Measurements from ENCODE around the gene DHX16.

The DHX16 gene

DNA sequence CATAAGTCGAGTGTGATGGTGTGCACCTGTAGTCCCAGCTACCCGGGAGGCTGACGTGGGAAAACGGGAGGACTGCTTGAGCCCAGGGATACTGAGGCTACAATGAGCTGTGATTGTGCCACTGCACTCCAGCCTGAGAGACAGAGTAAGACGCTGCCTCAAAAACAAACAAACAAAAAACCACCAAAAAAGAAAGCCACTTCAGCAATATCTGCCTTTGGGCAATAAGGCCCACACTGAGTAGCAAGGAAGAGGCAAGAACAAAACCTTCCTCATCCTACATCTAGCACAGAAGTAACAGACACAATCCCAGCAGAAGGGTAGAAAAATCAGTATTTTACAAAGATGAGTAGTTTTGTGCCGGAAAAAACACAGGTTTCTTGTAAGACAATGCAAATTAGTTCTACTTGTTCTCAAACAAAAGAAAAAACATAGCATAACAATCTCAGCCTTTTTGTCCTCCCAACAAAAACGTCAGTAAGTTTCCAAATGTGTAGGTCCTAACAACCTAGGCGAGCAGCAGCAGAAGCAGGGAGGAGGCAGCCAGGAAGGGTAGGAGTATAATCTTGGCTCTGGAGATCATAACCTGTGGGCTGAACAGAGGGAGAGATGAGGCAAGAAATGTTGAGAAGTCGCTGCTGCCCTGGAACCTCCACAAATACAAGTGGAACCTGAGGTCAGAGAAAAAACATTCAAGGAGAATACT lies 61.5 kb downstream of the DHX16 start:
- no peak for DNase-seq (ENCODE audit: low read depth in 2 of 3, low spot score in 1 of 3)

DNA sequence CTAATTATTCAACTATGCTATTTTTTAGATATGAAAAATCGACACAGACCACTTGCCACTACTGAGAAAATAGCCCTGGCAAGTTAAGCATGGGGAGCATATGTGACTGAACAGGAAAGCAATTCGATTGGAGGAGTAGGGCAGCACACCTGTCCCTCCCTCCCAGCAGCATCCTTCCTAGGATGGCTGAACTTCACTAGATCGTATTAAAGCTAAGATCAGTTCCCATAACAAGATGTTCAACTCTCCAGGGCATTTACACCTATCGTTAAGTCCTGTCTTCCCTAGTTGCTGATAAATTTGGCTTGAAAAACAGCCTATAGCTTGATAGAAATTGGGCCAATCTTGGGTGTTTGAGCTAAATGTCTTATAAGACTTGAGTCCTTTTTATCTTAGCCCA lies 62.7 kb downstream of the DHX16 start:
- no peak for DNase-seq (ENCODE audit: low read depth in 2 of 3, low spot score in 1 of 3)

DNA sequence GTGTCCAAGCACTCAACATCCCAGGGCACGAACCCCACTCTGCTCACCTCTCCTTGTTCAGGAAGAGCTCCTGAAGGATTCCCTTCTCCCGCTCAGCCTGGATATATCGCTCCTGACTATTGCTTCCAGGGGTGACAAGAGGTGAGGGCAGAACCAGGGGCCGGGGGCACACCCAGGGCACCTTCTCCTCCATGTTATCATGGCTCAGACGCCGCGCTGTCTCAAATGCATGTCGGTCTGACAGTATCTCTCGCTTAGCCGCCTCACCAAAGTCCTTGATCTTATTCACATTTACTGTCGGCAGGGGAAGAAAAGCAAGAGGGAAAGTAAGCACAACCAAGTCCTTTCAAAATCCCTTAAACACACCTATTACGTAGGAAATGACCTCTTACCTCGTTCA lies 68.8 kb downstream of the DHX16 start:
- DNase-seq (ENCODE audit: low read depth in 2 of 3, low spot score in 1 of 3): no peak

All from stimulated activated CD4-positive, alpha-beta T cell treated with anti-CD3 and anti-CD28 coated beads, Interleukin-12 subunit alpha, Interleukin-12 subunit beta, amount 100 ng/mL, for 48 hours (primary cell).